Fibroblast of pulmonary artery (primary cell): ENCODE data around the gene CD81.

Experiments
- DNase-seq: peaks from one replicate; pipeline ENCODE4 v3.0.0-alpha.2; 2010; ENCODE audit warnings: low read depth
- H3K4me3 ChIP-seq: replicated peaks from 2 replicates; pipeline ENCODE4 v1.5.1; 2011; ENCODE audit warnings: low read depth, mild to moderate bottlenecking, control low read depth, low read length, moderate library complexity
- TF ChIP-seq, protein P1 (sequence below): IDR thresholded peaks from 2 replicates; pipeline ENCODE4 v1.5.1; 2011; ENCODE audit warnings: mild to moderate bottlenecking, control low read depth, low read length, inconsistent platforms; ENCODE audit errors: missing control alignments

CD81 gene

DNA sequence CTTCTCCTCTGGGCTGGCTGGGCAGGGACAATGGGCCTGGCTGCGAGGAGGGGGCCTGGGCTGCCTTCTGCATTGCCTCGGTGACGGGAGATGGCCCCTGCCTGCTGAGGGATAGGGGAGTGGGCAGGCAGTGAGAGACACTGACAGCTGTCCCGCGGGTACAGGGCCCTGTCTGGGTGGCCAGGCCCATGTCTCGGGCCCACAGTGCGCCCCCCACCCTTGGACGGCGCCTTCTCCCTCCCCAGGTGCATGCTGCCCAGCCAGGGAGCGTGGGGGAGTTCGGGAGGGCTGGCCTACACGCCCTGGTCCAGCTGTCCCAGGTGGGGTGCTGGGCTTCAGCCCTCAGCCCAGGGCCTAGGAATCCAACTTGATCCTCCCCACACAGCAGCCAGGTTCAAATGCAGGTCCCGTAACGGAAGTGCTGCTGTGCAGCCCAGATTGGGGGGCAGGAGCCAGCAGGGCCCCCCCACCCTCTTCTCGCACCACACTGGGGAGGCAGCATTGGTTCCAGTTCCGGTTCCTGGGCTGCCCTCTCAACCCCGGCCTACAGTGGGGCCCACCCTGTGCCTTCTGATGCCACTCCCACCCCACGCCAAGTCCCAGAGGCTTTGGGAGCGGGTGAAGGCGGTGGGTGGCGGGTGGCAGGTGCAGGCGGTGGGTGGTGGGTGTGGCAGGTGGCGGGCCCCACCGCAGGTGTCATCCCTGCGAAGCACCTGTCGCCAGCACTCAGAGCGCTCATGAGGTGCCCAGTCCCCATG is 16.2 kb downstream of the CD81 start:
- DNase-seq: no peak
- H3K4me3 ChIP-seq: no peak overlapping the region
- TF ChIP-seq, protein P1, sequence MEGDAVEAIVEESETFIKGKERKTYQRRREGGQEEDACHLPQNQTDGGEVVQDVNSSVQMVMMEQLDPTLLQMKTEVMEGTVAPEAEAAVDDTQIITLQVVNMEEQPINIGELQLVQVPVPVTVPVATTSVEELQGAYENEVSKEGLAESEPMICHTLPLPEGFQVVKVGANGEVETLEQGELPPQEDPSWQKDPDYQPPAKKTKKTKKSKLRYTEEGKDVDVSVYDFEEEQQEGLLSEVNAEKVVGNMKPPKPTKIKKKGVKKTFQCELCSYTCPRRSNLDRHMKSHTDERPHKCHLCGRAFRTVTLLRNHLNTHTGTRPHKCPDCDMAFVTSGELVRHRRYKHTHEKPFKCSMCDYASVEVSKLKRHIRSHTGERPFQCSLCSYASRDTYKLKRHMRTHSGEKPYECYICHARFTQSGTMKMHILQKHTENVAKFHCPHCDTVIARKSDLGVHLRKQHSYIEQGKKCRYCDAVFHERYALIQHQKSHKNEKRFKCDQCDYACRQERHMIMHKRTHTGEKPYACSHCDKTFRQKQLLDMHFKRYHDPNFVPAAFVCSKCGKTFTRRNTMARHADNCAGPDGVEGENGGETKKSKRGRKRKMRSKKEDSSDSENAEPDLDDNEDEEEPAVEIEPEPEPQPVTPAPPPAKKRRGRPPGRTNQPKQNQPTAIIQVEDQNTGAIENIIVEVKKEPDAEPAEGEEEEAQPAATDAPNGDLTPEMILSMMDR: no peak

DNA sequence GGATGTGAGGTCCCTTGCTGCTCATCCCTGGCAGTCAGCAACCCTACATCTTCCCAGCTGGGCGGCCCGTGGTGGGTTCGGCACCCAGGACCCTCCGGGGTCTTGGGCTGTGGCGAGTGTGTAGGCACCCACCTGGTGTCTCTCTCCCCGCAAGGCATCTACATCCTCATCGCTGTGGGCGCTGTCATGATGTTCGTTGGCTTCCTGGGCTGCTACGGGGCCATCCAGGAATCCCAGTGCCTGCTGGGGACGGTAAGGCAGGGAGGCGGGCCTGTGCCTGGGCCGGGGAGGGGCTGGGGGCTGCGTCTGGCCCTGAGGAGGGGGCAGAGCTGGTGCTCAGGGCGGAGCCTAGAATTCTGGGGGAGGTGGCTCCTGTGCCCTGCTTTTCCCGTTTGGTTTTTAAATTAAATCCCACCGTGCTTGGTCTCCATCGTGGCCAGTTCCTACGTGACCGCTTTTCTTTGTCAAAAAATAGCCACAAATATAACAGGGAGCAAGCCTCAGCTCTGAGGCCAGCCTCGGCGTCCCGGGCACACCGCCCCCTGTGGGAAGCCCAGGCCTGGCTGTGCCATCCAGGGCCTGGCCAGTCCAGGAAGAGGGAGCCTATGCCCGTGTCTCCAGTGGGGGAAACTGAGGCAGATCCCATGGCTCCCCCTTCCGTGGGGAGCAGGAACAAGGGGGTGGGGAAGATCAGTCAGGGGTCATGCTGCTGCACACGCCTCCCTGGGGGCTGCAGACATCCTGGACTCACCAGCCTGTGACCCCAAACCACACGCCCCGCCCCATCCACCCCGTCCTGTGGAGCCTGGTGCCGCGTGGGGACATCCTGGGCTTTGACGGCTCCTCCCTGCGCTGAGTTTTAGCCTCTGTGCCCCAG is 17.1 kb downstream of the CD81 start:
- TF ChIP-seq, protein P1: no peak
- no peak for DNase-seq
- H3K4me3 ChIP-seq: no peak overlapping the region

DNA sequence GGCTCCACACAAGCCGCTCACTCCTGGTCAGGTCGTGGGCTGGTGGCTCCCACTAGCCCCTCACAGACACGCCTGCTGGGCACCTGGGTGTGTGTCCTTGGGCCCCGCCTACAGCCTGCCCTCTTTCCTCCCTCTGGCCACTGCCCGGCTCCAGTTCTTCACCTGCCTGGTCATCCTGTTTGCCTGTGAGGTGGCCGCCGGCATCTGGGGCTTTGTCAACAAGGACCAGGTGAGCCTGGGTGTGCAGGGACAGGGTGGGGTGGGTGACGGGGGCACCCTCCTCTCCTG is 17.7 kb downstream of the CD81 start:
- no peak overlapping the region for H3K4me3 ChIP-seq
- TF ChIP-seq, protein P1: no peak
- no peak for DNase-seq

DNA sequence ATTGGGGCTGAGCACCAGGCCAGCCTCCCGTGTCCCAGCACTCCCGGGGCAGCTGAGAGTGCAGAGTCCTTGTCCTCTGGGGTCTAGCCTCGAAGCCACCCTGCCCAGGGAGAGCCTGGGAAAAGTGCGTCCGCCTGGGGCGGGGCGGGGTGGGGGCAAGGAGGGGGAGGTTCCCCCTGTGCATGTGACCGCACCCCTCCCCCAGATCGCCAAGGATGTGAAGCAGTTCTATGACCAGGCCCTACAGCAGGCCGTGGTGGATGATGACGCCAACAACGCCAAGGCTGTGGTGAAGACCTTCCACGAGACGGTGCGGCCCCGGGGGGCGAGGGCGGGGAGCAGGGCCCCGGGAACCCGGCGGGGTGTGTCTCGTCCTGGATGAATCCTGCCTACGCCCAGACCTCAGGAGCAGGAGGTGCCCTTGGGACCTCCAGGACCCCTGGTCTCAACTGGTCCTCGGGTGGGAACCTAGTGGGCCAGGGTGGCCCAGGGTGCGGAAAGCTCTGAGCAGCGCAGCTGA is 18.2 kb downstream of the CD81 start:
- H3K4me3 ChIP-seq: no peak overlapping the region
- DNase-seq: no peak
- TF ChIP-seq, protein P1: no peak

DNA sequence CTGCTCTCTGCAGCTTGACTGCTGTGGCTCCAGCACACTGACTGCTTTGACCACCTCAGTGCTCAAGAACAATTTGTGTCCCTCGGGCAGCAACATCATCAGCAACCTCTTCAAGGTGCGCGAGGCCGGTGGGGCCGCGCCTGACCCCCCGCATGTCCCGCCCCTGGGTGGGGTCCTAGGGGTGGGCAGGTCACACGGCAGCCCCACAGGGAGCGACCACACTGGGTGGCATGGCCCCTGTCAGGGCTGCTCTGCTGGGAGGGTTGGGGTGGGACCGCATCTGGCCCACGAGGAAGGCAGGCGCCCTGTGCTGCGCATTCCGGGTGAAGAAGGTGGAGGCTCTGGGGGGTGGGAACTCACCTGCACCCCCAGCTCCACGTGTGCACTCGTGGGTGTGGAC is 18.7 kb downstream of the CD81 start:
- no peak for DNase-seq
- TF ChIP-seq, protein P1: no peak

DNA sequence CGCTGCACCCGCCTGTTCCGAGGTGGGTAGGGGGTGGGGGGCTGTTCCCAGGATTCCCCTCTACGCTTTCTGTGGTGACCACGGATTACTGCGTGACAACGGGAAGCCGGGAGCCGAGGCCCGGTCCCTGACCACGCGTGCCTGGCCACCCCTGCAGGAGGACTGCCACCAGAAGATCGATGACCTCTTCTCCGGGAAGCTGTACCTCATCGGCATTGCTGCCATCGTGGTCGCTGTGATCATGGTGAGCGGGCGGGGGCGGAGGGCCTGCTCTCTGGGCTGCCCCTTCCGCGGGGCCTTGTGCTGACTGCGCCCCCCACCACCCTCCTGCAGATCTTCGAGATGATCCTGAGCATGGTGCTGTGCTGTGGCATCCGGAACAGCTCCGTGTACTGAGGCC is 19.4 kb downstream of the CD81 start:
- no peak overlapping the region for H3K4me3 ChIP-seq
- no peak for DNase-seq
- TF ChIP-seq, protein P1: no peak

More for the DNA sequence above, 18.7 kb downstream of the CD81 start:
- no peak overlapping the region for H3K4me3 ChIP-seq
